HL-60 (cell line): ENCODE measurements around the gene IZUMO1.

Experiments
- DNase-seq, 2 experiments: peaks; one replicate each; pipeline ENCODE4 v3.0.0-alpha.2; 2010 to 2020; ENCODE audit warnings: low read depth in 1 of 2, low spot score in 1 of 2
- H3K27ac ChIP-seq: fragments of 250-450 bp; sonication (Bioruptor Pico); replicated peaks from 2 replicates; pipeline ENCODE4 v1.5.1; 2020; ENCODE audit warnings: mild to moderate bottlenecking, moderate library complexity
- H3K27me3 ChIP-seq: fragments of 250-450 bp; sonication (Bioruptor Pico); 2 replicates; pipeline ENCODE4 v1.5.1; 2021; ENCODE audit warnings: mild to moderate bottlenecking, moderate library complexity; ENCODE audit not compliant: insufficient read depth, poor library complexity, severe bottlenecking
- H3K4me3 ChIP-seq: replicated peaks from 2 replicates; pipeline ENCODE4 v1.5.1; 2011; ENCODE audit warnings: mild to moderate bottlenecking, control low read depth, low read length; ENCODE audit not compliant: insufficient read depth
- CTCF ChIP-seq: IDR thresholded peaks from one replicate; pipeline ENCODE4 v1.5.1; 2011; ENCODE audit warnings: low read length, control low read depth, inconsistent platforms; ENCODE audit not compliant: insufficient read depth
- GABPA ChIP-seq: IDR thresholded peaks from 2 replicates; pipeline ENCODE4 v1.6.1; 2012; ENCODE audit warnings: low read depth
- POLR2AphosphoS5 ChIP-seq: IDR thresholded peaks from 2 replicates; pipeline ENCODE4 v1.6.1; 2012; ENCODE audit warnings: low read depth
- REST ChIP-seq: IDR thresholded peaks from 2 replicates; pipeline ENCODE4 v1.6.1; 2012; ENCODE audit warnings: low read depth; ENCODE audit not compliant: insufficient replicate concordance
- SPI1 ChIP-seq: IDR thresholded peaks from 2 replicates; pipeline ENCODE4 v1.6.1; 2012; ENCODE audit warnings: low read depth, mild to moderate bottlenecking, borderline replicate concordance

IZUMO1 gene

GRCh38 chr19:48772503-48772953, 25.8 kb upstream of the IZUMO1 start:
- Histone ChIP-seq H3K27ac (no peak overlapping the region), H3K27me3 (no peaks in the 10 kb centered on the region), H3K4me3 (no peak overlapping the region)
- TF ChIP-seq GABPA, result no peak
- TF ChIP-seq CTCF, result no peak
- no peak for TF ChIP-seq REST
- no peak for TF ChIP-seq SPI1
- TF ChIP-seq POLR2AphosphoS5, result no peak
- no peak for DNase-seq

- H3K4me3 ChIP-seq, result no peak overlapping the region
- no peaks in the 10 kb centered on the region for H3K27me3 ChIP-seq
- H3K27ac ChIP-seq, result no peak overlapping the region
- TF ChIP-seq GABPA, result no peak
- no peak for TF ChIP-seq REST
- TF ChIP-seq POLR2AphosphoS5, result no peak
- TF ChIP-seq SPI1, result no peak
- no peak for DNase-seq
Measured at GRCh38 chr19:48770734-48771472, 24.2 kb upstream of the IZUMO1 start.

GRCh38 chr19:48770266-48770665, 23.6 kb upstream of the IZUMO1 start:
- Histone ChIP-seq H3K4me3 (no peak overlapping the region), H3K27ac (no peak overlapping the region), H3K27me3 (no peaks in the 10 kb centered on the region)
- DNase-seq, result no peak
- no peak for TF ChIP-seq SPI1
- TF ChIP-seq REST, result no peak
- TF ChIP-seq CTCF, result no peak
